ENCODE data around the gene MC3R. TPM values are rescaled to one million over a fixed set of nuclear protein-coding genes. Genes with fewer than 3 reads are reported as not detected.

The MC3R gene
- total RNA-seq, 4 donors from 2014 or later: not detected

GRCh38 chr20:56249244-56249955 is 868 bp downstream of the MC3R start:
- Histone ChIP-seq H3K36me3 (no peaks in the 10 kb centered on the region), H3K4me1 (no peaks in the 10 kb centered on the region), H3K9me3 (no peaks in the 10 kb centered on the region), H3K27me3 (peaks cover 57% of the 10 kb centered on the region), H3K4me3 (no peak overlapping the region), H3K27ac (no peak overlapping the region)
- DNase-seq (ENCODE audit: low spot score in 2 of 2): no peak
- TF ChIP-seq POLR2AphosphoS5 (IDR thresholded peaks at IDR 0.05) (no peak), EP300 (IDR thresholded peaks at IDR 0.05) (no peak), CTCF (IDR thresholded peaks at IDR 0.05) (peak in 1 of 2 donors; percentile 44), POLR2A (IDR thresholded peaks at IDR 0.05) (no peak)
- WGBS: 73% methylated on average over 32 of the region's 32 CpGs

GRCh38 chr20:56249956-56250355 is 1.4 kb downstream of the MC3R start:
- Histone ChIP-seq H3K36me3 (no peaks in the 10 kb centered on the region), H3K27me3 (peaks cover 57% of the 10 kb centered on the region), H3K27ac (no peak overlapping the region), H3K4me1 (no peaks in the 10 kb centered on the region), H3K9me3 (no peaks in the 10 kb centered on the region), H3K4me3 (no peak overlapping the region)
- 35% methylated on average over 7 of the region's 7 CpGs for WGBS
- no peak for DNase-seq (ENCODE audit: low spot score in 2 of 2)
- TF ChIP-seq POLR2AphosphoS5 (IDR thresholded peaks at IDR 0.05) (no peak), EP300 (IDR thresholded peaks at IDR 0.05) (no peak), POLR2A (IDR thresholded peaks at IDR 0.05) (no peak), CTCF (IDR thresholded peaks at IDR 0.05) (no peak)

- WGBS: 79% methylated on average over 7 of the region's 7 CpGs
These were observed 9.1 kb downstream of the MC3R start for GRCh38 chr20:56257604-56258003.

GRCh38 chr20:56259948-56260347 is 11.4 kb downstream of the MC3R start:
- Histone ChIP-seq H3K4me3 (no peak overlapping the region), H3K9me3 (no peaks in the 10 kb centered on the region), H3K27ac (no peak overlapping the region), H3K4me1 (no peaks in the 10 kb centered on the region), H3K27me3 (peaks cover 7% of the 10 kb centered on the region), H3K36me3 (no peaks in the 10 kb centered on the region)
- DNase-seq (ENCODE audit: low spot score in 2 of 2): no peak
- WGBS: 84% methylated on average over 2 of the region's 2 CpGs
- TF ChIP-seq POLR2A (IDR thresholded peaks at IDR 0.05): no peak
- no peak for TF ChIP-seq CTCF (IDR thresholded peaks at IDR 0.05)
- no peak for TF ChIP-seq POLR2AphosphoS5 (IDR thresholded peaks at IDR 0.05)
- TF ChIP-seq EP300 (IDR thresholded peaks at IDR 0.05): no peak

More at GRCh38 chr20:56257604-56258003, 9.1 kb downstream of the MC3R start:
- no peak overlapping the region for H3K27ac ChIP-seq
- no peaks in the 10 kb centered on the region for H3K36me3 ChIP-seq
- peaks cover 19% of the 10 kb centered on the region for H3K27me3 ChIP-seq
- H3K4me3 ChIP-seq: no peak overlapping the region
- no peaks in the 10 kb centered on the region for H3K9me3 ChIP-seq
- no peaks in the 10 kb centered on the region for H3K4me1 ChIP-seq
- DNase-seq (ENCODE audit: low spot score in 2 of 2): no peak
- TF ChIP-seq CTCF (IDR thresholded peaks at IDR 0.05) (no peak), POLR2A (IDR thresholded peaks at IDR 0.05) (no peak), POLR2AphosphoS5 (IDR thresholded peaks at IDR 0.05) (no peak), EP300 (IDR thresholded peaks at IDR 0.05) (no peak)

GRCh38 chr20:56268536-56268935 is 20.0 kb downstream of the MC3R start:
- no peak for DNase-seq (ENCODE audit: low spot score in 2 of 2)
- TF ChIP-seq POLR2AphosphoS5 (IDR thresholded peaks at IDR 0.05) (no peak), POLR2A (IDR thresholded peaks at IDR 0.05) (no peak), CTCF (IDR thresholded peaks at IDR 0.05) (no peak), EP300 (IDR thresholded peaks at IDR 0.05) (no peak)
- H3K27me3 ChIP-seq: peaks cover 9% of the 10 kb centered on the region

More at GRCh38 chr20:56268536-56268935, 20.0 kb downstream of the MC3R start:
- H3K27ac ChIP-seq: no peak overlapping the region
- no peaks in the 10 kb centered on the region for H3K36me3 ChIP-seq
- H3K9me3 ChIP-seq: no peaks in the 10 kb centered on the region
- no peaks in the 10 kb centered on the region for H3K4me1 ChIP-seq
- no peak overlapping the region for H3K4me3 ChIP-seq
